ENCODE results near the gene WDR37. TPM values are rescaled to one million over a fixed set of nuclear protein-coding genes. Genes with fewer than 3 reads are reported as not detected.

Gene WDR37
- total and polyA plus RNA-seq, 9 of the 15 experiments (the other 6 are each of a cell fraction or from before 2014, with no cell fraction given) = 2.3 to 11.6 (median 6.7) TPM

DNA sequence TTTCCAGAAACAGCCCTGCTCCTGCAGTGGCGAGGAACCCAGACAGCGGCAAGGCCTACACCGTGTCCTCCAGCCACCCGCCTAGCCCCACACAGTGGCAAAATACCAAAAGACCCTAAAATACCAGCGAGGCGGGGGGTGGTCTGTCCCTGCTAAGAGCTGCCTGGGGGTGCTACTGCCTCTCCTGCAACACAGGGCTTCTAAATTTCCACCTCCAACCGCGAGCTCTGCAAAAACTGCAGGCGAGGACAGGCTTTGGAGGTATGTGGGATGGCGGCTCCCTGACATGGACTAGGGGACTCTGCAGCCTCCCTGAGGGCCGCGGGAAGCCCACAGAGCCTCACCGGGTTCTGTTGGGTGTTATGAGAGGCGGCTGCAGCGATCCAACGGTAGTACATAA, 122.3 kb downstream of the WDR37 start (continued):
- TF ChIP-seq, protein P1, sequence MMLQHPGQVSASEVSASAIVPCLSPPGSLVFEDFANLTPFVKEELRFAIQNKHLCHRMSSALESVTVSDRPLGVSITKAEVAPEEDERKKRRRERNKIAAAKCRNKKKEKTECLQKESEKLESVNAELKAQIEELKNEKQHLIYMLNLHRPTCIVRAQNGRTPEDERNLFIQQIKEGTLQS (IDR thresholded peaks at IDR 0.05) = no peak
- TF ChIP-seq, protein P1 (CRISPR knock-in tag; conservative IDR thresholded peaks at IDR 0.05) = no peak
- TF ChIP-seq POLR2H (tag; IDR thresholded peaks at IDR 0.05; ENCODE audit: low read depth) (no peak), ZNF12 (CRISPR knock-in tag; IDR thresholded peaks at IDR 0.05) (no peak), TAF7 (tag; IDR thresholded peaks at IDR 0.05) (no peak), KDM2B (CRISPR knock-in tag; IDR thresholded peaks at IDR 0.05) (no peak), HEY1 (CRISPR knock-in tag; IDR thresholded peaks at IDR 0.05; ENCODE audit: borderline replicate concordance) (no peak), HDGF (IDR thresholded peaks at IDR 0.05) (no peak), NFYB (IDR thresholded peaks at IDR 0.05; ENCODE audit: extremely low read depth, insufficient read length) (no peak), SMAD1 (IDR thresholded peaks at IDR 0.05; ENCODE audit: low read depth, low read length, partially characterized antibody) (no peak), RHOXF2B (CRISPR knock-in tag; conservative IDR thresholded peaks at IDR 0.05) (no peak), HNRNPL (IDR thresholded peaks at IDR 0.05; ENCODE audit: low read depth, low read length) (no peak), HNRNPK (IDR thresholded peaks at IDR 0.05; ENCODE audit: low read depth, low read length, poor library complexity, severe bottlenecking) (no peak), ZBTB8A (IDR thresholded peaks at IDR 0.05; ENCODE audit: partially characterized antibody) (no peak), NCOA6 (IDR thresholded peaks at IDR 0.05) (no peak)

All from K562 (cell line).